Measurements from ENCODE around the gene KCNMA1.

The KCNMA1 gene

DNA sequence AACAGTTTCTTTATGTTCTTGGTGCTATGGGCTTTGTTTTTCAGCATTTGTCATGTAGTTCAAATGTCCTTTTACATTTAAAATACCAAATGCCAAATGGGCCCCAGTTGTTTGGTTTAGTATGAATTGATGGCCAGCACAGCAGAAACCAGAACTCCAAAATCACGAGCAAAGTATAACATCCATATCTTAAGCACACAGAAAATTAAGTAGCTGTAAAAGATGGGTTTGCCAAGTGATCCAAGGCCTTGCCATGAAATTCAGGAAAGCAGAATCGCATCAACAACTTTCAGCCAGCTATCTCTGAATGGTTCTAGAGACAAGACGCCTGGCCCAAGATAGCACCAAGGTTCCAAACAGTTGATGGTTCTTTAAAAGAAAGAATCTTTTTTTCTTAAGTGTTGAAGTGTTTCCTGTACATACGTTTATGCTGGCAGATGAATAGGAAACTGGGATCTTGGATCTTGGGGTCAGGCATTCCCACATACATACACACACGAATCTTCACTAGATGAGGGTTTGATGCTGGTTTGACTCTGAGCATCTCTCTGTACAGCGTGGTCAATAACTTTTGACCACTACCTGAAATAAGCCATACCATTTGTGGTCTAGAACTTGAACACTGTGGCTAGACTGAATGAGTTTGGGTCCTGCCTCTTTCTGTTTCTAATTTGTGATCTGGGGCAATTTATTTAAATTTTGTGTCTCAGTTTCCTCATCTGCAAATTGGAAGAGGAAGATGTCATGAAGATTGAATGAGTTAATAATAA is 711.8 kb downstream of the KCNMA1 start:
- no peak overlapping the region for H3K4me3 ChIP-seq (ENCODE audit: low read depth in 1 of 2, low read length in 1 of 2)
- TF ChIP-seq, protein P1, sequence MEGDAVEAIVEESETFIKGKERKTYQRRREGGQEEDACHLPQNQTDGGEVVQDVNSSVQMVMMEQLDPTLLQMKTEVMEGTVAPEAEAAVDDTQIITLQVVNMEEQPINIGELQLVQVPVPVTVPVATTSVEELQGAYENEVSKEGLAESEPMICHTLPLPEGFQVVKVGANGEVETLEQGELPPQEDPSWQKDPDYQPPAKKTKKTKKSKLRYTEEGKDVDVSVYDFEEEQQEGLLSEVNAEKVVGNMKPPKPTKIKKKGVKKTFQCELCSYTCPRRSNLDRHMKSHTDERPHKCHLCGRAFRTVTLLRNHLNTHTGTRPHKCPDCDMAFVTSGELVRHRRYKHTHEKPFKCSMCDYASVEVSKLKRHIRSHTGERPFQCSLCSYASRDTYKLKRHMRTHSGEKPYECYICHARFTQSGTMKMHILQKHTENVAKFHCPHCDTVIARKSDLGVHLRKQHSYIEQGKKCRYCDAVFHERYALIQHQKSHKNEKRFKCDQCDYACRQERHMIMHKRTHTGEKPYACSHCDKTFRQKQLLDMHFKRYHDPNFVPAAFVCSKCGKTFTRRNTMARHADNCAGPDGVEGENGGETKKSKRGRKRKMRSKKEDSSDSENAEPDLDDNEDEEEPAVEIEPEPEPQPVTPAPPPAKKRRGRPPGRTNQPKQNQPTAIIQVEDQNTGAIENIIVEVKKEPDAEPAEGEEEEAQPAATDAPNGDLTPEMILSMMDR (IDR thresholded peaks at IDR 0.05), result no peak
- H3K36me3 ChIP-seq, result no peaks in the 10 kb centered on the region
- no peaks in the 10 kb centered on the region for H3K9me3 ChIP-seq
- no peaks in the 10 kb centered on the region for H3K27me3 ChIP-seq
- H3K4me1 ChIP-seq (ENCODE audit: control insufficient read depth in 1 of 2, insufficient read depth in 1 of 2, low read depth in 1 of 2, low read length in 1 of 2), result no peaks in the 10 kb centered on the region
- no peak overlapping the region for H3K27ac ChIP-seq

DNA sequence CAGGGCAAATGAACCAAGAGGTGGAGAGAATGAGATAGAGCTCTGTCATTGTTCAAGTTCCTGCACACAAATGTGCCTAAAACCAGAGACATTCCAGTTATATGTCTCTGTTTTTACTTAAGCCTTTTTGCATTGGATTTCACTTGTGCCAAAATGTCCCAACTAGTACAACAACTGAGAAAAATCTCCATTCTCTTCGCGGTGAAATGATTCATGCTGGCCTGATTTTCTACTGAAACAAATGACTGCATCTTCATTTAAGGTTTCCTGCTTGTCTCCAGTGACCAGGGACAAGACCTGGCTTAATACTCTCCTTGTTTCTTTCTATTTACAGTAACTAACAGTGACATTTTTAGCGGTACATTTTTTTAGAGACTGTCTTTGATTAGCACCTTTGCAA is 714.9 kb downstream of the KCNMA1 start:
- Histone ChIP-seq H3K27ac (no peak overlapping the region), H3K4me1 (ENCODE audit: control insufficient read depth in 1 of 2, insufficient read depth in 1 of 2, low read depth in 1 of 2, low read length in 1 of 2) (no peaks in the 10 kb centered on the region), H3K4me3 (ENCODE audit: low read depth in 1 of 2, low read length in 1 of 2) (no peak overlapping the region), H3K36me3 (no peaks in the 10 kb centered on the region), H3K9me3 (no peaks in the 10 kb centered on the region), H3K27me3 (no peaks in the 10 kb centered on the region)
- TF ChIP-seq, protein P1 (IDR thresholded peaks at IDR 0.05), result no peak

DNA sequence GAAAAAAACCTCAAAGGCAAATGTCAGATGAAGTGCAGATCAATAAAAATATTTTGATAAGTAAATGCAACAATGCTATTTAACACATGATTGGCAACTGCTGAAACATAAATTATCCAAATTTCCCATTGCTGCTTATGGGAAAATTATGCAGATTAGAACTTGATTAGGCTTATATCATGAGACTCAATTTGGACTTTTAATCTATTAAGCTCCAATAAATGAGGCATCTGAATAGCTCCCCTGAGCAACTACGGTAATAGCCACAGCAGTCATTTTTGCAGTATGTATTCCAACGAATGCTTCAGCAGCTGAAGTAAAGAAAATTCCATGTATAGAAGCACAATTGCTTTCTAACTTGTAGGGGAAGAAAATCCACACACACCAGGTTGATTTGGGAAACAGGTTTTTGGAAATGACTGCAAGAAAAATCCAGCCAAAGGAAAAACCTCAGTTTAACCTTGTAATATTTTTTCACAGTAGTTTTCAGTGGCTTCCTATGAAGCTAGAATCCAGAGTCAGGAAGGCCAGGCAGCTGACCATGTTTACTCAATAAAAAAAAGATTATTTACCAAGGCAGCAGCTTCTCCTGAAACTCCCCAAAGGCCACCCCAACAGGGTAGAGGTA is 716.1 kb downstream of the KCNMA1 start:
- H3K4me1 ChIP-seq (ENCODE audit: control insufficient read depth in 1 of 2, insufficient read depth in 1 of 2, low read depth in 1 of 2, low read length in 1 of 2), result no peaks in the 10 kb centered on the region
- H3K4me3 ChIP-seq (ENCODE audit: low read depth in 1 of 2, low read length in 1 of 2), result no peak overlapping the region
- no peaks in the 10 kb centered on the region for H3K9me3 ChIP-seq
- no peak overlapping the region for H3K27ac ChIP-seq
- H3K27me3 ChIP-seq, result no peaks in the 10 kb centered on the region
- TF ChIP-seq, protein P1 (IDR thresholded peaks at IDR 0.05), result no peak
- H3K36me3 ChIP-seq, result no peaks in the 10 kb centered on the region

DNA sequence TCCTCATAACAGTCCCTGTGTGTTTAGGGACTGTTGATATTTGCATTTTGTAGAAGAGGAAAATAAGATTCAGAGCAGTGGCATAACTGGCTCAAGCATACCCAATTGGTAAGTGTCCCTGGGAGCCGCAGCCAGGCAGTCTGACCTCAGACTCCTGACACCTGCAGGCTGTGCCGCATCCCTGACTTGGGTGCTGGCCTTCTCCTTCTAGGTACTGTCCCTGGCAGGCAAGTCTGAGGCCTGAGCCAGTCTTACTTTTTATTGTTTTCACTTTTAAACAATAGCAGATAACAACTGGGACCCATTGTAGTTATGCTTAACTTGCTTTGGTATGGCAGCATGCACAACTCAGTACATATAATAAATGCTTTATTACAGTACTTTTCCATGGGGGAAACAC is 717.0 kb downstream of the KCNMA1 start:
- Histone ChIP-seq H3K4me3 (ENCODE audit: low read depth in 1 of 2, low read length in 1 of 2) (no peak overlapping the region), H3K4me1 (ENCODE audit: control insufficient read depth in 1 of 2, insufficient read depth in 1 of 2, low read depth in 1 of 2, low read length in 1 of 2) (no peaks in the 10 kb centered on the region), H3K9me3 (no peaks in the 10 kb centered on the region), H3K27me3 (no peaks in the 10 kb centered on the region), H3K27ac (no peak overlapping the region), H3K36me3 (no peaks in the 10 kb centered on the region)
- TF ChIP-seq, protein P1 (IDR thresholded peaks at IDR 0.05), result no peak

DNA sequence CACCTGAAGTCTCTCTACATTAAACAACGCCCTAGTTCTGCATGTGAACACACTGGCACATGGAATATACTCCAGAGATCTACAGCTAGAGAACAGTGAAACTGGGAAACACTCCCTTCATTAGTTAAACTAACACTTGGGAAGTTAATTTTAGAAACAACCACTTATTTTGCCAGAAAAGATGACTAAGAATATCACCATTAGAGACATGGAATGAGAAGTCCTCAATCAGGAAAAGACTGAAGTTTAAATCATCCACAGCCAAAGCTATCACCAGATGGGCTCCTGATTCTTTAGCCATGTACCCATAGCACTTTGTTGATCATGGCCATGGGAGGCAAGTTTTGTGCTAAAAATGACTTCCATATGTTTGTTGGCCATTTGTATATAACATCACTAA is 719.5 kb downstream of the KCNMA1 start:
- TF ChIP-seq, protein P1 (IDR thresholded peaks at IDR 0.05), result no peak
- H3K9me3 ChIP-seq, result no peaks in the 10 kb centered on the region

More for the DNA sequence above, 719.5 kb downstream of the KCNMA1 start:
- Histone ChIP-seq H3K4me1 (ENCODE audit: control insufficient read depth in 1 of 2, insufficient read depth in 1 of 2, low read depth in 1 of 2, low read length in 1 of 2) (no peaks in the 10 kb centered on the region), H3K4me3 (ENCODE audit: low read depth in 1 of 2, low read length in 1 of 2) (no peak overlapping the region), H3K27me3 (no peaks in the 10 kb centered on the region), H3K36me3 (no peaks in the 10 kb centered on the region), H3K27ac (no peak overlapping the region)
